PFSK-1 (cell line): ENCODE measurements around the gene PLEKHA6.

Experiments
- FOXP2 ChIP-seq: optimal IDR thresholded peaks from 2 replicates; pipeline ENCODE3; 2011; ENCODE audit warnings: borderline replicate concordance, control low read depth, inconsistent platforms; ENCODE audit not compliant: insufficient read depth; ENCODE audit errors: extremely low read length, extremely low read depth
- POLR2AphosphoS5 ChIP-seq: IDR thresholded peaks from 2 replicates; pipeline ENCODE4 v1.6.1; 2012; ENCODE audit warnings: low read depth, mild to moderate bottlenecking, control low read depth, low read length, moderate library complexity
- SIN3A ChIP-seq: IDR thresholded peaks from 2 replicates; pipeline ENCODE4 v1.6.1; 2012; ENCODE audit warnings: mild to moderate bottlenecking, low read length, moderate library complexity, borderline replicate concordance; ENCODE audit not compliant: insufficient read depth
- TAF1 ChIP-seq: IDR thresholded peaks from 2 replicates; pipeline ENCODE4 v1.6.1; 2012; ENCODE audit warnings: low read length, control low read depth, borderline replicate concordance; ENCODE audit not compliant: insufficient read depth
- TF ChIP-seq, protein P1 (sequence below), 2 experiments: IDR thresholded peaks; 2 replicates each; pipeline versions ENCODE4 v1.6.1 to v1.8.0; 2011 to 2012; ENCODE audit warnings: low read depth in 2 of 2, low read length in 2 of 2, control low read depth in 1 of 2, inconsistent platforms in 1 of 2, mild to moderate bottlenecking in 1 of 2, moderate library complexity in 1 of 2; ENCODE audit not compliant: insufficient read depth in 1 of 2

The PLEKHA6 gene

DNA sequence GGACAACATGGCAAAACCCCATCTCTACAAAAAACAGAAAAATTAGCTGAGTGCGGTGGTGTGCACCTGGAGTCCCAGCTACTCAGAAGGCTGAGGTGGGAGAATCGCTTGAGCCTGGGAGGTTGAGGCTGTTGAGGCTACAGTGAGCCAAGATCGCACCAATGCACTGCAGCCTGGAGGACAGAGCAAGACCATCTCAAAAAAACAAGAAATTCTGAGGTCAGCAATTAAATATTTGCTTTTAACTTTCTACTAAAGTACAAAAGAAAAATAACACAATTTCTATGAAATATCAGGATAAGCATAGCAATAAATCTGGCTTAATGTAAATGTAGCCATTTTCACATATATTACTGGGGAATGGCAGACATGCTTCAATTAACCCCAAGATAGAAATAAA, 42.0 kb upstream of the PLEKHA6 start:
- TF ChIP-seq SIN3A (no peak), TAF1 (no peak), FOXP2 (no peak), POLR2AphosphoS5 (no peak)
- TF ChIP-seq, protein P1, sequence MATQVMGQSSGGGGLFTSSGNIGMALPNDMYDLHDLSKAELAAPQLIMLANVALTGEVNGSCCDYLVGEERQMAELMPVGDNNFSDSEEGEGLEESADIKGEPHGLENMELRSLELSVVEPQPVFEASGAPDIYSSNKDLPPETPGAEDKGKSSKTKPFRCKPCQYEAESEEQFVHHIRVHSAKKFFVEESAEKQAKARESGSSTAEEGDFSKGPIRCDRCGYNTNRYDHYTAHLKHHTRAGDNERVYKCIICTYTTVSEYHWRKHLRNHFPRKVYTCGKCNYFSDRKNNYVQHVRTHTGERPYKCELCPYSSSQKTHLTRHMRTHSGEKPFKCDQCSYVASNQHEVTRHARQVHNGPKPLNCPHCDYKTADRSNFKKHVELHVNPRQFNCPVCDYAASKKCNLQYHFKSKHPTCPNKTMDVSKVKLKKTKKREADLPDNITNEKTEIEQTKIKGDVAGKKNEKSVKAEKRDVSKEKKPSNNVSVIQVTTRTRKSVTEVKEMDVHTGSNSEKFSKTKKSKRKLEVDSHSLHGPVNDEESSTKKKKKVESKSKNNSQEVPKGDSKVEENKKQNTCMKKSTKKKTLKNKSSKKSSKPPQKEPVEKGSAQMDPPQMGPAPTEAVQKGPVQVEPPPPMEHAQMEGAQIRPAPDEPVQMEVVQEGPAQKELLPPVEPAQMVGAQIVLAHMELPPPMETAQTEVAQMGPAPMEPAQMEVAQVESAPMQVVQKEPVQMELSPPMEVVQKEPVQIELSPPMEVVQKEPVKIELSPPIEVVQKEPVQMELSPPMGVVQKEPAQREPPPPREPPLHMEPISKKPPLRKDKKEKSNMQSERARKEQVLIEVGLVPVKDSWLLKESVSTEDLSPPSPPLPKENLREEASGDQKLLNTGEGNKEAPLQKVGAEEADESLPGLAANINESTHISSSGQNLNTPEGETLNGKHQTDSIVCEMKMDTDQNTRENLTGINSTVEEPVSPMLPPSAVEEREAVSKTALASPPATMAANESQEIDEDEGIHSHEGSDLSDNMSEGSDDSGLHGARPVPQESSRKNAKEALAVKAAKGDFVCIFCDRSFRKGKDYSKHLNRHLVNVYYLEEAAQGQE (IDR thresholded peaks at IDR 0.05; ENCODE audit: insufficient read depth in 1 of 2, low read depth in 2 of 2, low read length in 2 of 2) = no peak

DNA sequence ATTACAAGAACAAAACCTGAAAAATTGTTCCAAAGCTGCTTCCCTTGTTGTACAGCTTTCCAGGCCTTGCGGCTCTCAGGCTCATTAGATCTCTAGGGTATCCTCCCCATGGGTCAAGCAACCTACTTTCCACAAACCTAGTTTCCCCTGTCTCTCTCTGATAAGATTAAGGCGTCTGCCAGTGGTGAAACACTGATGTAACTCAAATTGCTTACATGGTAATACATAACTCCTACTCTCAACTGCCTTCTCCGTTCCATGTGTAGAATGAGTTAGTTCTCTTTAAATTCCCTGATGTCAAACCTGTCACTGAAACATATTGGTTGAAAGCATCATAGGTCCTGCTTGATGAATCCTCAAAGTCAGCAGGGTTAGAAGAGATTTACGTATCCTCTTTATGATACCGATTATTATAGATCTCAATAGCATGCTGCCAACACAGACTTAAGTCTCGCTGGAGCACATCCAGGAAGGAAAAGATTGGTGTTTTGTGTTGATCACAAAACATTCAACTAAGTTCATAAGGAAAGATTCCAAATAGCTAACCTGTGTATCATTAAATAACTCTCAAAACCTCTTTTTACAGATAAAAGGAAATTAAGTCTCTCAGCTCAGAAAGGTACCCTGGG, 41.3 kb upstream of the PLEKHA6 start:
- TF ChIP-seq POLR2AphosphoS5 = peak; percentile 19; the same call in 1 of the 2 replicates
- TF ChIP-seq SIN3A = no peak

DNA sequence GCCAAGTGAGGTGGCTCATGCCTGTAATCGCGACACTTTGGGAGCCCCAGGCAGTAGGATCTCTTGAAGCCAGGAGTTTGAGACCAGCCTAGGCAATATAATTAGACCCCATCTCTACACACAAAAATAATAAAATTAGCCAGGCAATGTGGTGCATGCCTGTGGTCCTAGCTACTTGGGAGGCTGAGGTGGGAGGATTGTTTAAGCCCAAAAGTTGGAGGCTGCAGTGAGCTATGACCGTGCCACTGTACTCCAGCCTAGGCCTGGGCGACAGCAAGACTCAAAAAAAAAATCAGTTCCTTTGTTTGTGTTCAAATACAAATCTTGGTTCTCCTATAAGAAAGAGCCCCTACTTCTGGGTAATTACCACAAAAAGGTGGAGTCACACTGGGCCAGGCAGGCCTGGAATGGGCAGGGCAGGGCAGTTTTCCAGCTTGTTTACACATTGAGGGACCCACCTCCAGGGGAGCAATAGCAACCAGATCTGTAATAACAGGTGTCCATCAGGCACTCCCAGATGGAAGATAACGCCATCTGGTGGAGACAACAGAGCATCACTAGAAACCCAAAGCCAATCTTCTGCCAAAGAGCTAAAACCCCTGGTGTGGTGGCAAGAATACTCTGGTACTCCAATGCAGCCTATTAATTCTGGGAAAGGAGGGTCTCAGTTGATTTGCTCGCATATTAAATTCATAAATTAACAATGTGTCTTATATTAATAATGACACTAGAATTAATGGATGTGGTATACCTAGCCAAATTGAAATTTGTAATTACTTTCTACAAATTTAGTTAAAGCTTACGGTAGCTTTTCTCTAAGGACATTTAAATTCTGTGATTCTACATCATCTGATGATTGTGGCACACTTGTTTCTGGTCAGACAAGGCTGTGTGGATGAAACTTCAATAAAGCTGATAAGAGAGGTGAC, 38.7 kb upstream of the PLEKHA6 start:
- TF ChIP-seq POLR2AphosphoS5 (peak; percentile 32; the same call in 1 of the 2 replicates), FOXP2 (peak; percentile 64), SIN3A (no peak)

DNA sequence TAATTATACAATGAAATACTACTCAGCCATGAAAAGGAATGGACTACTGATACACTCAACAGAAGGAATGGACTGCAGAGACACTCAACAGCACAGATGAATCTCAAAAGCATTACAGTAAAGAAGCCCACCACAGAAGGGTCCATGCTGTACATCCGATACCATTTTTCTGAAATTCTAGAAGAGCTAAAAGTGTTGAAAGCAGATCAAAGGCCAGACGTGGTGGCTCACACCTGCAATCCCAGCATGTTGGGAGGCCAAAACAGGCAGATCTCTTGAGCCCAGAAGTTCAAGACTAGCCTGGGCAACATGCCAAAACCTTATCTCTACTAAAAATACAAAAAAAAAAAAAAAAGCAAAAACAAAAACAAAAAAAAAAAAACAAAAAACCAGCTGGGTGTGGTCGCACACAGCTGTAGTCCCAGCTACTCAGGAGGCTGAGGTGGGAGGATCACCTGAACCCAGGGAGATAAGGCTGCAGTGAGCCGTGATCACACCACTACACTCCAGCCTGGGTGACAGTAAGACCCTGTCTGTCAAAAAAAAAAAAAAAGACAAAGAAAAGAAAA, 36.4 kb upstream of the PLEKHA6 start:
- no peak for TF ChIP-seq SIN3A
- no peak for TF ChIP-seq FOXP2

DNA sequence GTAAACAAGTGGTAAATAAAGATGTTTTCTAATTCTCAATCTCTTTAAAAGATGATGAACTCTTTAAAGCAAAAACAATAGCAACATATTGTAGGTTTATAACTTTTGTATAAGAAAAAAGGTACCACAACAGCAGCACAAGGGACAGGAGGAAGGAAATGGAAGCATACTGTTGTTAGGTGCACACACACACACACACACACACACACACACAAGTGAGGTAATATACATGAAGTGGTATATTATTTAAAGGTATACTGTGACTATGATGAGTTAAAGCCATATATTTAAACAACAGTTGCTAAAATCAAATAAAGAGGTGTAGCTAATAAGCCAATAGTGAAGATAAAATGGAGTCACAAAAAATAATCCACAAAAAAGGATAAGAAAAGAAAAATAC, 31.9 kb upstream of the PLEKHA6 start:
- TF ChIP-seq, protein P1 (IDR thresholded peaks at IDR 0.05; ENCODE audit: insufficient read depth in 1 of 2, low read depth in 2 of 2, low read length in 2 of 2) = no peak
- no peak for TF ChIP-seq SIN3A
- TF ChIP-seq TAF1 = no peak
- TF ChIP-seq POLR2AphosphoS5 = no peak
- TF ChIP-seq FOXP2 = no peak

DNA sequence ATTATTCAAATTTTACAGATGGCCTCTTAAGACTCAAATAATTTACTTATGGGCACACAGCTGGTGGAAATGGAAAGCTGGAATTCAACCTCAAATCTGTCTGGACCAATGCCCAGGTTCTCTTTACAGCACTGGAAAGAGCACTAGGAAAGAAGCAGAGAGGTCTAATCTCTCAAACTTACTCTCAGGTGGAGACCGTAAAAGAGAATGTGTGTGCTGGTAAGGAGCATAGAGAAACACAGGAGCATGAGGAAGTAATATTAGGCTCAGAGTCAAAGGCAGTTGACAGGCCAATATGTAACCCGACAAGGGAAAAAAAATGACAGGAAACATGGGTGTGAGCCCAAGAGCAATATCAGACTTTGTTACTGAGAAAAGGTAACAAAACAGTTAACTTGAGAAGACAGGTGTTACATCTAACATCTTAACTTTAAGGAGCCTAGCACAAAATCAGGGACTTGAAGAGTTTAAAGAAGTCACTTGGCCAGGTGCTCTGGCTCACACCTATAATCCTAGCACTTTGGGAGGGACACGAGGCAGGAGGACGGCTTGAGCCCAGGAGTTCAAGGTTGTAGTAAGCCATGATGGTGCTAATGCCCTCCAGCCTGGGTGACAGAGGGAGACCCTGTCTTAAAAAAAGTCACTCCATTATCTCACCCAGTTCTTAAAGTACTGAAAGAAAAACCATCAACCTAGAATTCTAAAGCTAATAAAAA, 31.2 kb upstream of the PLEKHA6 start:
- TF ChIP-seq, protein P1 (IDR thresholded peaks at IDR 0.05; ENCODE audit: insufficient read depth in 1 of 2, low read depth in 2 of 2, low read length in 2 of 2) = no peak
- TF ChIP-seq POLR2AphosphoS5 = no peak
